Tibial nerve (tissue), 4 donors: Measurements from ENCODE around the gene SAMD1. TPM values are rescaled to one million over a fixed set of nuclear protein-coding genes. Genes with fewer than 3 reads are reported as not detected.

ENCODE experiments used
- DNase-seq, 2 donors: peaks; one replicate each; pipeline ENCODE4 v3.0.0-alpha.2; 2019; ENCODE audit warnings: low spot score in 2 of 2
- H3K27ac ChIP-seq, 4 donors: fragments of 200-600 bp; sonication (generic) in 3 of 4; one replicate each; pipeline ENCODE4 v1.5.1; 2017 to 2019; ENCODE audit warnings: mild to moderate bottlenecking in 1 of 4
- H3K27me3 ChIP-seq, 2 donors: fragments of 200-600 bp; sonication (generic) in 1 of 2; one replicate each; pipeline versions ENCODE4 v1.5.1 to v1.6.0; 2017 to 2019
- H3K36me3 ChIP-seq, 3 donors: fragments of 200-600 bp; sonication (generic); one replicate each; pipeline ENCODE4 v1.5.1; 2018 to 2019
- H3K4me1 ChIP-seq, 4 donors: fragments of 200-600 bp; sonication (generic) in 3 of 4; one replicate each; pipeline ENCODE4 v1.5.1; 2017 to 2019
- H3K4me3 ChIP-seq, 4 donors: fragments of 200-600 bp; sonication (generic) in 3 of 4; one replicate each; pipeline ENCODE4 v1.5.1; 2017 to 2019; ENCODE audit warnings: mild to moderate bottlenecking in 1 of 4, moderate library complexity in 1 of 4
- H3K9me3 ChIP-seq, 4 donors: fragments of 200-600 bp; sonication (generic) in 3 of 4; one replicate each; pipeline ENCODE4 v1.5.1; 2017 to 2019
- CTCF ChIP-seq, 5 experiments: fragments of 200-600 bp in 3 of 5; fragments of 450-650 bp in 2 of 5; sonication (generic) in 3 of 5; IDR thresholded peaks; one replicate each; pipeline ENCODE4 v1.5.1; 2016 to 2019; ENCODE audit warnings: antibody characterized with exemption in 5 of 5, mild to moderate bottlenecking in 3 of 5, moderate library complexity in 2 of 5
- EP300 ChIP-seq, 2 donors: sonication (generic); formaldehyde crosslinking; IDR thresholded peaks; one replicate each; pipeline ENCODE4 v1.6.1; 2017; ENCODE audit warnings: antibody characterized with exemption in 2 of 2, mild to moderate bottlenecking in 1 of 2
- POLR2A ChIP-seq, 2 donors: fragments of 450-650 bp; IDR thresholded peaks; one replicate each; pipeline ENCODE4 v1.6.1; 2017; ENCODE audit warnings: antibody characterized with exemption in 2 of 2, mild to moderate bottlenecking in 2 of 2, moderate library complexity in 2 of 2
- WGBS, 2 donors: methylation state at CpG; one replicate each; pipeline ENCODE4 v1.1.5; 2018; 5-methylcytosine and 5-hydroxymethylcytosine counted together
- total RNA-seq, 4 donors: library from RNA; depleted of rRNA; stranded (reverse); fragments of >200 nt; gene quantifications; one replicate each; pipeline ENCODE4 v1.1.0, GENCODE V29; 2016

SAMD1 gene
- total RNA-seq, 4 donors from 2014 or later: 5.9 to 31.4 (median 19.0) TPM

GRCh38 chr19:14056069-14056666 lies 34.4 kb downstream of the SAMD1 start:
- TF ChIP-seq CTCF (IDR thresholded peaks at IDR 0.05): no peak
- no peak for TF ChIP-seq EP300 (IDR thresholded peaks at IDR 0.05)
- TF ChIP-seq POLR2A (IDR thresholded peaks at IDR 0.05): no peak
- DNase-seq: no peak
- Histone ChIP-seq H3K36me3 (peaks cover 0 to 18% (median 0%) of the 10 kb centered on the region in 3 donors), H3K27me3 (peaks cover 2 to 45% of the 10 kb centered on the region in 2 donors), H3K4me3 (no peak overlapping the region), H3K9me3 (peaks cover 0 to 17% (median 0%) of the 10 kb centered on the region in 4 donors), H3K4me1 (peaks cover 0 to 22% (median 5%) of the 10 kb centered on the region in 4 donors), H3K27ac (no peak overlapping the region)
- 91 to 93% methylated on average over 9 of the region's 10 CpGs for WGBS, 2 donors

GRCh38 chr19:14055396-14055795 lies 35.2 kb downstream of the SAMD1 start:
- H3K9me3 ChIP-seq: peaks cover 0 to 17% (median 0%) of the 10 kb centered on the region in 4 donors
- H3K4me3 ChIP-seq: no peak overlapping the region
- WGBS, 2 donors: 79 to 86% methylated on average over 3 of the region's 3 CpGs

GRCh38 chr19:14054721-14055120 lies 35.8 kb downstream of the SAMD1 start:
- no peak for DNase-seq
- Histone ChIP-seq H3K9me3 (peaks cover 0 to 17% (median 0%) of the 10 kb centered on the region in 4 donors), H3K27ac (no peak overlapping the region), H3K4me3 (no peak overlapping the region), H3K27me3 (peaks cover 2 to 32% of the 10 kb centered on the region in 2 donors), H3K4me1 (peaks cover 0 to 22% (median 5%) of the 10 kb centered on the region in 4 donors), H3K36me3 (peaks cover 0 to 18% (median 0%) of the 10 kb centered on the region in 3 donors)
- WGBS, 2 donors: 63 to 66% methylated on average over 11 of the region's 11 CpGs
- TF ChIP-seq POLR2A (IDR thresholded peaks at IDR 0.05): no peak
- no peak for TF ChIP-seq EP300 (IDR thresholded peaks at IDR 0.05)
- no peak for TF ChIP-seq CTCF (IDR thresholded peaks at IDR 0.05)

More at GRCh38 chr19:14055396-14055795, 35.2 kb downstream of the SAMD1 start:
- H3K4me1 ChIP-seq: peaks cover 0 to 22% (median 5%) of the 10 kb centered on the region in 4 donors
- H3K27ac ChIP-seq: no peak overlapping the region
- no peak for DNase-seq
- peaks cover 0 to 18% (median 0%) of the 10 kb centered on the region in 3 donors for H3K36me3 ChIP-seq
- TF ChIP-seq POLR2A (IDR thresholded peaks at IDR 0.05) (no peak), CTCF (IDR thresholded peaks at IDR 0.05) (no peak), EP300 (IDR thresholded peaks at IDR 0.05) (no peak)
- peaks cover 2 to 39% of the 10 kb centered on the region in 2 donors for H3K27me3 ChIP-seq

- H3K27ac ChIP-seq: no peak overlapping the region
- H3K9me3 ChIP-seq: peaks cover 0 to 17% (median 0%) of the 10 kb centered on the region in 4 donors
- DNase-seq: no peak
- peaks cover 0 to 18% (median 0%) of the 10 kb centered on the region in 3 donors for H3K36me3 ChIP-seq
- H3K4me3 ChIP-seq: no peak overlapping the region
- 83 to 84% methylated on average over 6 of the region's 6 CpGs for WGBS, 2 donors
- TF ChIP-seq CTCF (IDR thresholded peaks at IDR 0.05) (no peak), EP300 (IDR thresholded peaks at IDR 0.05) (no peak), POLR2A (IDR thresholded peaks at IDR 0.05) (no peak)
- peaks cover 0 to 22% (median 5%) of the 10 kb centered on the region in 4 donors for H3K4me1 ChIP-seq
- peaks cover 0 to 26% of the 10 kb centered on the region in 2 donors for H3K27me3 ChIP-seq
Measured at GRCh38 chr19:14054099-14054498, 36.5 kb downstream of the SAMD1 start.

GRCh38 chr19:14053500-14053899 lies 37.1 kb downstream of the SAMD1 start:
- Histone ChIP-seq H3K4me3 (no peak overlapping the region), H3K4me1 (peaks cover 0 to 16% (median 5%) of the 10 kb centered on the region in 4 donors), H3K27ac (no peak overlapping the region), H3K27me3 (peaks cover 0 to 20% of the 10 kb centered on the region in 2 donors), H3K36me3 (peaks cover 0 to 18% (median 0%) of the 10 kb centered on the region in 3 donors), H3K9me3 (peaks cover 0 to 19% (median 0%) of the 10 kb centered on the region in 4 donors)
- no peak for TF ChIP-seq EP300 (IDR thresholded peaks at IDR 0.05)
- no peak for TF ChIP-seq CTCF (IDR thresholded peaks at IDR 0.05)
- TF ChIP-seq POLR2A (IDR thresholded peaks at IDR 0.05): no peak
- DNase-seq: no peak
- WGBS, 2 donors: 93 to 96% methylated on average over 10 to 11 of the region's 11 CpGs
